ENCODE measurements around the gene COL24A1.

DNA sequence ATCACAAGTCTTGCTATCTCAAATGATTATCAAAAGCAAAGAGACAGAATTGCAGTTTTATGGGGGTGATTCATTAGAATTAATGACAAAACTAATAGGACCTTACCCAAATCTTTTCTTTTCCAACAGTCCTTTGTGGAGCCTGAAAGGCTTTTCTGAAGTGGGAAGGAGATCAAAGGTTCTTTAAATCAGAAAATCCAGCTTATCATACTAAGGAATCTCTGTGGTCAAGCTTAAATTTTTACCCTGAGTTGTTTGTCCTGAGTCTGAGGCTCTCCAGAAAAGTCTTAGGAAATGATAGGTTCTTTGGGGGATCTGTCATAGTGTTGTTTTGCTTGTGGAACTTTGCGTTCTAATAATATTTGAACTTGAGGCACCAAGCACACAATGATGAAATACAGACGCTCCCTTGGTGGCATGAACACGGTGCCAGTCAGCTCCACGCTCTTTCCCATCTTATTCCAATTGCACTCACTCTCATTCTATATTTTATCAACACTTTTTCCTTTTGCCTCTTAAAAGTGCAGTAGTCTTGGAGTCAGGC is 38.0 kb upstream of the COL24A1 start:
- TF ChIP-seq CTCF (IDR thresholded peaks at IDR 0.05; ENCODE audit: extremely low read depth in 1 of 2, insufficient read depth in 1 of 2, low read depth in 1 of 2, low read length in 2 of 2) (no peak), POLR2A (IDR thresholded peaks at IDR 0.05; ENCODE audit: low read depth, low read length) (no peak)

Measured in endothelial cell of umbilical vein (primary cell).